HG03039 (cell line): Measurements from ENCODE around the gene PRAME.
"Not testable (repeated sequence)": the region's sequence is repeated elsewhere in the genome, so short reads cannot be mapped to it uniquely, and the experiment has no call there.

ENCODE experiments used
- ATAC-seq: cut with Tn5 transposase; IDR thresholded peaks from one replicate; pipeline ENCODE4 v1.9.1; 2021; ENCODE audit warnings: mild to moderate bottlenecking, moderate library complexity; ENCODE audit not compliant: unreplicated experiment

Gene PRAME

DNA sequence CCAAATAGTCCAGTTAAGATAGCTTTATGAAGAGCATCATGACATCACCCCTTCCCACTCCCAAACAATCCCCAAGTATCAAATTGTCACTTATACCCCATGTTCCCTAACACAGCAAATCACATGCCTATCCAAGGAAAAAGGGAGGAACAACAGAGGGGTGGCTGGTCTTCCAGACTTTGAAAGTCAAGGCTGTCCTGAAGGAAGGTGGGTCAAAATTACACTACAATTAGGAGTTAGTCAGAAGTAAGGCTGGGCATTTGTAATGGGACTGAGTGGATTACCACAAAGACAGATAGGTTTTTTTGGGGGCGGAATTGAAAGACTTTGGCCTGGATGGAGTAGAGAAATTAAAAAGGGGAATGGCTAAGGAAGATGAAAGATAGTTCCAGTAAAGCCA lies 5.9 kb downstream of the PRAME start:
- no peak for ATAC-seq

DNA sequence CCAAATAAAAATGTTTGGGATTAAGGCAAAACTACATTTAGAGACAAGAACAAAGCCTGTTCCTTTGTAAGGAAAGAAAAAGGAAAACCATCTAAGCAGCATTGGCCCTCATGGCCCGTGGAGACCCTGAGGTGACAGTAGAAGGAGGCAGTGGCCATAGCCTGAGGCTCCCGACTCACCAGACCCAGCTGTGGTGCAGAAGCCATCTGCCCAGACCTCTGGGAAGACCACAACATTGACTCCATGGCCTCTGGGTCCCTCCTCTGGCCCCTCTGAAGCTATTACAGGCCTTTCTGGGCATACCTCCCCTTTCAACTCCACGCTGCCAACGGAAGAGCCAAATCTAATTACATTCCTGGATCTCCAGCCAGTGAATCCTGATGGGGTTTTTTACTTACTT lies 6.4 kb downstream of the PRAME start:
- ATAC-seq: no peak

DNA sequence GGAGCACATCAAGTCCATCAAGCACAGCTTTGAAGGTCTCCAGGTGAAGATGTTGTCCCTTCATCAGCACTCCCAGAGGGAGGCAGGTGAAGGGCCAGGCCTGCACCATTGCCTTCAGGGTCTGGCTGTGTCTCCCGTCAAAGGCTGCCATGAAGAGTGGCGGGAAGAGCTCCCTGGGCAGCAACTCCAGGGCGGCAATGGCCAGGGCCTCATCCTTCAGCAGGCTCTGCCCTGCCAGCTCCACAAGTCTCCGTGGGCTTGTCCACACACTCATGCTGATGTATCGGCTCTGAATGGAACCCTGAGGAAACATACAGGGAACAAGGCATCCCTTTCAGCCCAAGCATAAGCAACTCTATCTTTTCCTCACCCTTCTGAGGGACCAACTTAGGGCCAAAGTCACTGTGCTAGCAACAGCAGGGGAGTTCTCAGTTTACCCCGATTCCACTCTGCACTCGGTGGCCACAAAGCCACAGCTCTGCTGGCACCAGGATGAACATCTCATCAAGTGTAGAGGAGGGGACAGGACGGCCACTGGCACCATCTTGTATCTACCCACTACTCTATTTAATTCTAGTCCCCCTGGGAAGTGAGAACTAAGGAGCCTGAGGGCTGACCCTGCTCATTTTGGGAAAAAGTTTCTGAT lies 8.2 kb downstream of the PRAME start:
- ATAC-seq: no peak

DNA sequence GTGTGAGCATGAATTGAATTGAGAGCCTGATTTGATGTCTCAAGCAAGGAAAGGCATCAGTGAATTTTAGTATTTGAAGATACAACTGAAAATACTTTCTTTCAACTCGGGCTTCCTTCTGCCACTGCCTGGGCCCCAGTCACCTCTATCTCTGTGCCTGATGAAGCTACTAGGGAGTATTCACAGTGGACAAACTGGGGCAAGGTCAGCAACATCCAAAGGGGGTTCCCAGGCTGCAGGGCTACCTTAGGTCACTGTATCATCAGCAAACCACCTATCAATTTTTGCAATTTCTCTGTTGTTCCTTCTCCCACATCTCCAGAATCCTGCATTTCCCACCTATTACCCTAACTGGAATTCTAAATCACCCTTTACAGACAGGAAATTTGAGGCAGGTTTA lies 10.2 kb downstream of the PRAME start:
- ATAC-seq: no peak

DNA sequence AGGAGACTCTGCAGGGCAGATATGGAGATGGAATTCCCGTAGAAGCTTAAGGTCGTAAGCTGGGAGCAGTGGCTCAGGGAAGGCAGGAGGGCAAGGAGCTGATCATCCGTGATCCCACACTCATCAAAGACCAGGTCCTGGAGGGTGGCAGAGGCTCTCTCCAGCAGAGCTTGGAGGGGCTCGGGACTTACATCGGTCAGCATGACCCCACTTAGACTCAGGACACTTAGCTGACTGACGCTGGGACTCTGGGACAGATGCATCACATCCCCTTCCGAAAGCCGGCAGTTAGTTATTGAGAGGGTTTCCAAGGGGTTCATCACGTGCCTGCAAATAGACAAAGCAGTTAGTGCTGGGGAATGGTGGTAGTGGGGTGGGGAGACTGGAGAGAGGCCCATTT lies 10.7 kb downstream of the PRAME start:
- no peak for ATAC-seq

DNA sequence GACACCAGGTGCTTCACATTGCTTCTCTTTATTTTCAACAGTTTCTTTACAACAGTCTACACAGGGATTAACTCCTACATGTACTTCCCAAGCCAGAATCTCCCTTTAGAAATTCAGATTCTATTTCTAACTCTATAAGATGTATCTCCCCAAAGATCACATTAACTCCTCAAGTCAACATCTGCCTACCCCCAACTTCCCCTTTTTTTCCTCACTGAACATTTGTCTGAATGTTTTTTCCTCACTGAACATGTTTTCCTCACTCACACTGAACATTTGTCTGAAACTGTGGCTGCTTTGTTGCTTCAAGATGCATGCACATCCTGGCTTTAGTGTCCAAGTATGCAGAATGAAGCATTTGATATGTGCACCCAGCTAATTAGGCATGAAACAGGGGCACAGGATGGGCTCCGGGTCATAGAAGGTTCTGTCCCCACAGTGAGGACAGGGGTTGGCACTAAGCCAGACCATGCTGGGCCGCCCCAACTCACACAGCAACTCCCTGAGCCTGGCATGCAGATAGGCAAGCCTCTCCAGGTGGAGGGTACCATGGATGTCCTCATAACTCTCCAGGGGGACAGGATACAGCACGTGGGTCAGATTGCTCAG lies 11.3 kb downstream of the PRAME start:
- ATAC-seq: no peak

DNA sequence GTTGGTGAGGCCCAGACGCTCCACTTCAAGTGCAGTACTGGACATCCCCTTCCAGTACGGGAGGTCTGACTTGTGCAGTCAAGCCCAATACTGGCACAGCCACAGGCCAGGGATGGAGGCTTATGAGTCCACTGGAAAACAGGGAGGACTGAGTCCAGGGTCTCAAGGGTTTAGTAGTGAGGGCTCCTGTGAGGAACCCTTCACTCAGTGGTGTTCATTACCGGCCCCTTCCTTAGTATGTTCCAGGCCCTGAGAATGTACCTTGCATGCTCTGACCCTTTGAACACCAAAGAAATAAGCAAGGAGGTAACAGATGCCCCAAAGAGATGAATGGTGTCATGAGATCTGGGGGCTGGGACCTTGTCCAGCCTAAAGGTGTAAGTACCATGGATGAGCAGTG lies 11.8 kb downstream of the PRAME start:
- ATAC-seq: no peak

DNA sequence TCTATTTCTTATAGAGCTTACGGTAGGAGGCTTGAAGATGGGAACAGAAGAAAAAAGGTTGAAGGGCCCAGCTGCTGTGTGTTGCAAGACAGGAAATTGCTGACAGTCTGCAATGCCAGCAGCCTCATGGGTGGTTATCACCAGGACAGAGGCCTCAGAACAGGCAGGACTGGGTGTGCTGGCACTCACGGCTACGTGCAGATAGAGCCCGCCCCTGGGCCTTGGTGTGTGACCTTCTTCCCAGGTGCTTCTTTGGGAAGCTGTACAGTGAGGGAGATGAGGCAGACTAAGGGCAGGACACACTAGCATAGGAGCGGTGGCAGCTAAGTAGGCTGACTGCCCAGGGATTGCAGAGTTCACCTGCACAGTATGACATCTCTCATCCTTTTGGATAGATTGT lies 12.6 kb downstream of the PRAME start:
- no peak for ATAC-seq

DNA sequence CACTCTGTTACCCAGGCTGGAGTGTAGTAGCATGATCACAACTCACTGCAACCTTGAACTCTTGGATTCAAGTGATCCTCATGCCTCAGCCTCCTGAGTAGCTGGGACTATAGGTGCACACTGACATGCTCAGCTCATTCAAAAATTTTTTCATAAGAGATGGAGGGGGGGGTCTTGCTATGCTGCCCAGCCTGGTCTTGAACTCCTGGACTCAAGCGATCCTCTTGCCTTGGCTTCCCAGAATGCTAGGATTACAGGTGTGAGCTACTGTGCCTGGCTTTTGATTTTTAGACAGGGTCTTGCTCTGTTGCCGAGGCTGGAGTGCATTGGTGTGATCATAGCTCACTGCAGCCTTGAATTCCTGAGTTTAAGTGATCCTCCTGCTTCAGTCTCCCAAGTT lies 14.0 kb downstream of the PRAME start:
- no peak for ATAC-seq

DNA sequence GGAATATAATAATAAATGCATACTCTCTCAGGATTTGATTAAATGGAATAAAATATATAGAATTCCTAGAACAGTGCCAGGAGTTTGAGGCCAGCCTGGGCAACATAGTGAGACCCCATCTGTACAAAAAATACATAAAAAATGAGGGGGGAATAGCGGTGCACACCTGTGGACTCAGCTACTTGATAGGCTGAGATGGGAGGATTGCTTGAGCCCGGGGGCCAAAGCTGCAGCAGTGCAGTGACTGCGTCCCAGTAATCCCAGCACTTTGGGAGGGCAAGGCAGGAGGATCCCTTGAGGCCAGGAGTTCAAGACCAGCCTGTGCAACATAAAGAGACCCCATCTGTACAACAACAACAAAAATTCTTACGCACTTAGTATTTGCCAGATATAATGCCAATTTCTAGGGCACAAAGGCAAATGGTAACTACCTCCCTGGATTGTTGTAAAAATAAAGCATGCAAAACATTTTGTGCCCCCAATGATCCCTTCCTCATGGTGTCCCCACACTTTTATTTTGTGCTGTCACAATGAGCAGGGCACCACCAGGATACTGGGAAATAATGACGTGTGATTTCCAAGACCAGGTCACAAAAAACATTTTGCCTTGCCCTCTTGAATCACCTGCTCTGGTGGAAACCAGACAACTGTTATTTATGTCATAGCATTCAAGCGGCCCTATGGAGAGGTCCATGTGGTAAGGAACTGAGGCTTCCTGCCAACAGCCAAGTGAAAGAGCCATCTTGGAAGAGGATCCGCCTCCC lies 20.7 kb downstream of the PRAME start:
- no peak for ATAC-seq

DNA sequence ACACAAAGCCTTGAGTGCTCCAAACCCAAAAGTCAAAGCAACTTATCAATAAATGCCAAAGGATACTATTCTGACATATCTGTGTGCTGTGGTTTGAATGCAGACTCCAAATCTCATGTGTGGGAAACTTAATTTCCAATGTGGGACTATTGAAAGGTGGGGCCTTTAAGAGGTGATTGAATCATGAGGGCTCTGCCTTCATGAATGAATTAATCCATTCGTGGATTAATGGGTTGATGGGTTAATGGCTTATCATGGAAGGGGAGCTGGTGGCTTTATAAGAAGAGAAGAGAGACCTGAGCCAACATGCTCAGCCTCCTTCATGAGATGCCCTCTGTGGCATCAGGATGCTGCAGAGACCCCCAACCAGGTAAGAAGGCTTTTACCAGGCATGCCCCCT lies 22.1 kb downstream of the PRAME start:
- ATAC-seq: no peak

DNA sequence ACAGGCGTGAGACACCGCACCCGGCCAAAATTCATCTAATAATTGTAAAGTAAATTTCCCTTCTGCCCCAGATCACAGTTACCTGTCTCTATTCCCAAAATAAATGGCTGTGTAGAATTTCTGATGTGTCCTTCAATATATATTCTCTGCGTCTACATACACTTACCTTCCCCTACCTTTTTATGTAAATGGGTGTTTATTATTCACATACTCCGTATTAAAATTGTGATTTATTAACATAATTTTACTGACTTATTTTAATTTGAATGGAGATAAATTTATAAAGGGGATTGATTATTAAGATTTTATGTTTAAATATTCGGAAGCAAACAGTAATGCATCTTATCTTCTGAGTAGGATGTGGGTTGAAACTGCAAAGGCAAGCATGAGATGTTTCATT lies 22.6 kb downstream of the PRAME start:
- no peak for ATAC-seq

DNA sequence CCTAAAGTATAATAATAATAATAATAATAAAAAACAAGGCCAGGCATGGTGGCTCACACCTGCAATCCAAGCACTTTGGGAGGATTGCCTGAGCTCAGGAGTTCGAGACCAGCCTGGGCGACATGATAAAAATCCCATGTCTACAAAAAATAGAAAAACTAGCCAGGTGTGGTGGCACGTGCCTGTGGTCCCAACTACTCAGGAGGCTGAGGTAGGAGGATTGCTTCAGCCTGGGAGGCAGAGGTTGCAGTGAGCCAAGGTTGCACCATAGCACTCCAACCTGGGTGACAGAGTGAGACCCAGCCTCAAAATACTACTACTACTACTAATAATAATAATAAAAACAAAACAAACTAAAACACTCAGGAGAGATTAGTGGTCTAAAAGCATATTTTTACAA lies 23.4 kb downstream of the PRAME start:
- no peak for ATAC-seq

DNA sequence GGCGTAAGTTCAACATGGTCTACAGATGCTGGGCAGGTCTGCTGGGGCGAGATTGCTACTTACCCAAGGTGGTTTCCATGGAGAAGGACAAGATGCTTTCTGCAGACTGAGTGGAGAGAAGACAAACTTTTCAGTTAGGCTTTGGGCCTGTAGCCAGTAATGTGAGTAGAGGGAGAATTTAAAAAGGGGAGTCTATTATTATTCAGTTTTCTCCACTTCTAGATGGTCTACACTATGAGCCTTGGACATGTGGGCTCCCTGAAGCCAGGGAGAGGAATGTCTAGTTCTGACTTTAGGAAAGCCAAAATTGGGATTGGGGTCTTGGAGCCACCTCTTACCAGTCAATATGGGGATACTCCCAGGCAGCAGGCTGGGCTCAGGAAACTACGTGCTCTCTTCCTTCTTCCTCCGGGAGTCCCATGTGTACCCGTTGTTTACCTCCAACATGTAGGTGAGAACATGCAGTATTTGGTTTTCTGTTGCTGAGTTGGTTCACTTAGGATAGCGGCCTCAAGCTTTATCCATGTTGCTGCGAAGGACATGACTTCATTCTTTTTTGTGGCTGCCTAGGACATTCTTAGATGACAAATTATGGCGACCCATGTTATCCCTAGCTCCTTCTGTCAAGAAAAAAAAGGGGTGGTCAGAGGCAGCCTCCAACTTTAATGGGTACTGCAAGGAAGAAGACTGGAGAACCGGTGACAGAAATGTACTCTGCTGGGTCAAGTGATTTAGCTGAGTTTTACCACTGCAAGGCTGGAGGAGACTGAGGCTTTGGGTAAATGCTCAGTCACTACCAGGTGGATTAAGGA lies 24.3 kb downstream of the PRAME start:
- ATAC-seq: no peak

DNA sequence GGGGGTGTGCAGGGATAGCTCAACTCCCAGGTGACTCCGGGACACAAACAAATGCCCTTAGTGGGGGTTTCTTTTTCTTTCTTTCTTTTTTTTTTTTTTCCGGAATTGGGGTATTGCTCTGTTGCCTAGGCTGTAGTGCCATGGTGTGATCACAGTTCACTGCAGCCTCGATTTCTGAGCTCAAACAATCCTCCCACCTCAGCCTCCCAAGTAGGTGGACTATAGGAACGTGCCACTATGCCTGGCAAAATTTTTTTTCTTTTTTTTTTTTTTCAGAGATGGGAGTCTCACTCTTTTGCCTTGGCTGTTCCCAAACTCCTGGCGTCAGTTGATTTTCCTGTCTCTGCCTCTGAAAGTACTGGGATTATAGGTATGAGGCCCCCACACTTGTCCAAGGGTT lies 25.2 kb downstream of the PRAME start:
- no peak for ATAC-seq

DNA sequence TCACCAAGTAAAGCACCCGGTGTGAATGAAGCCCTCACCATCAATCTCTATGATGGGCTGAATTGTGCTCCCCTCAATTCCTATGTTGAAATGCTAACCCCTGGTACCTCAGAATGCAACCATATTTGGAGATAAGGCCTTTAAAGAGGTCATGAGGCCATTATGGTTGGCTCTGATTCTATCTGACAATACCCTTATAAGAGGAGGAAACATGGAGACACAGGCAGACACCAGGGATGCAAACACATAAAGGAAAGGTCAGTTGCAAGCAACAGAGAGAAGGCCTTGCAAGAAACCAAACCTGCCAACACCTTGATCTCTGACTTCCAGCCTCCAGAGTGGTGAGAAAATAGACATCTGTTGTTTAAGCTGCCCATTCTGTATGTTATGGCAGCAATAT lies 25.6 kb downstream of the PRAME start:
- no peak for ATAC-seq

DNA sequence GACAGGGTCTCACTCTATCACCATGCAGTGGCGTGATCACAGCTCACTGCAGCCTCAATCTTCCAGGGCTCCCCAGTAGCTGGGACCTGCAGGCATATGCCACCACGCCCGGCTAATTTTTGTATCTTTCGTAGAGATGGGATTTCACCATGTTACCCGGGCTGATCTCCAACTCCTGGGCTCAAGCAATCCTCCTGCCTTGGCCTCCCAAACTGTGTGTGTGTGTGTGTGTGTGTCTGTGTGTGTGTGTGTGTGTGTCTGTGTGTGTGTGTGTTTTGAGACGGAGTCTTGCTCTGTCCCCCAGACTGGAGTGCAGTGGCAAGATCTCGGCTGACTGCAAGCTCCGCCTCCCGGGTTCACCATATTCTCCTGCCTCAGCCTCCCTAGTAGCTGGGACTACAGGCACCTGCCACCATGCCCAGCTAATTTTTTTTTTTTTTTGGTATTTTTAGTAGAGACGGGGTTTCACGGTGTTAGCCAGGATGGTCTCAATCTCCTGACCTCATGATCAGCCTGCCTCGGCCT lies 26.5 kb downstream of the PRAME start:
- not testable (repeated sequence) for ATAC-seq

DNA sequence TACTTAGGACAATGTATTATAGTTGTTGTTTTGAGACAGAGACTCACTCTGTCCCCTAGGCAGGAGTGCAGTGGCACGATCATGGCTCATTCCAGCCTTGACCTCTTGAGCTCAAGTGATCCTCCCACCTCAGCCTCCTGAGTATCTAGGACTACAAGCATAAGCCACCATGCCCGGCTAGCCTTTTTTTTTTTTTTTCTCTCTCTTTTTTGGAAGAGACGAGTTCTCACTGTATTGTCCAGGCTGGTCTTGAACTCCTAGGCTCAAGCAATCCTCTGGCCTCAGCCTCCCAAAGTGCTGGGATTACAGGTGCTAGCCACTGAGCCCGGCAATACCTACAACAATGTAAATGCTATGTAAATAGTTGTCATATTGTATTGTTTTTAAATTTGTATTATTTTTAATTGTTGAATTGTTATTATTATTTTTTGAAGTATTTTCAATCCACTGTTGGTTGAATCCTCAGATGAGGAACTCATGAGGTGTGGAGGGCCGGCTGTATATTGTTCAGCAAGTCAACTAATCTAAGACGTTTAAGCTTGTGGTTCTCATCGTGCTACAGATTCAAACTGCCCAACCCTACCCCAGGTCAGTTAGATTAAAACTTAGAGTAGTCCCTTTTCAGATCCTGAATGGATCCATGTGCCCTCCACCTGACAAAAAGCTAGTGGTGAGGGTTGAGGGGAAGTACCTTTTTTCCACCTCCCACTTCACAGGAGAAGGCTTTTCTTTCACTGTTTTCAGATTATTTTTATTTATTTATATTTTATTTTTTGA lies 27.1 kb downstream of the PRAME start:
- ATAC-seq: no peak

DNA sequence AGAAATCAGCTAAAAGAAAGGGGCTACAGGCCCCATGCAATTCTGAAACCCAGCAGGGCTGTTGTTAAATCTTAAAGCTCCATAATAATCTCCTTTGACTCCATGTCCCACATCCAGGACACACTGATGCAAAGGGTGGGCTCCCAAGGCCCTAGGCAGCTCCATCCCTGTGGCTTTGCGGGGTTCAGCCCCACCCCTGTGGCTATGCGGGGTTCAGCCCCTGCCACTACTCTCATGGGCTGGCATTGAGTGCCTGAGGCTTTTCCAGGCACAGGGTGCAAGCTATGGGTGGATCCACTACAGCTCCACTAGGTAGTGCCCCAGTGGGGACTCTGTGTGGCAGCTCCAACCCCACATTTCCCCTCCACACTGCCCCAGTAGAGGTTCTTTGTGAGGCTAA lies 30.3 kb downstream of the PRAME start:
- no peak for ATAC-seq

DNA sequence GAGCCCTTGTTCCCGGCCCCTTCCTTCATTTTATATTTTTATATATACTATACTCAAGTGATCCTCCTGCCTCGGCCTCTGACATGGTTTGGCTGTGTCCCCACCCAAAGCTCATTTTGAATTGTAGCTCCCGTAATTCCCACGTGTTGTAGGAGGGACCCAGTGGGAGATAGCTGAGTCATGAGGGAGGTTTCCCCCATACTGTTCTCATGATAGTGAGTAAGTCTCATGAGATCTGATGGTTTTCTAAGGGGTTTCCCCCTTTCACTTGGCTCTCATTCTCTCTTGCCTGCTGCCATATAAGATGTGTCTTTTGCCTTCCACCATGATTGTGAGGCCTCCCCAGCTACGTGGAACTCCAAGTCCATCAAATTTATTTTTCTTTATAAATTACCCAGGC lies 31.8 kb downstream of the PRAME start:
- no peak for ATAC-seq
